Activated CD8-positive, alpha-beta memory T cell treated with anti-CD3 and anti-CD28 coated beads, Interleukin-2, amount 50 U/mL, for 1 hour (primary cell): ENCODE results near the gene QSOX1.
"Not testable (repeated sequence)": the region's sequence is repeated elsewhere in the genome, so short reads cannot be mapped to it uniquely, and the experiment has no call there.

ENCODE experiments used
- DNase-seq: peaks from one replicate; pipeline ENCODE4 v3.0.0-alpha.2; 2020; ENCODE audit errors: extremely low read depth

Gene QSOX1

DNA sequence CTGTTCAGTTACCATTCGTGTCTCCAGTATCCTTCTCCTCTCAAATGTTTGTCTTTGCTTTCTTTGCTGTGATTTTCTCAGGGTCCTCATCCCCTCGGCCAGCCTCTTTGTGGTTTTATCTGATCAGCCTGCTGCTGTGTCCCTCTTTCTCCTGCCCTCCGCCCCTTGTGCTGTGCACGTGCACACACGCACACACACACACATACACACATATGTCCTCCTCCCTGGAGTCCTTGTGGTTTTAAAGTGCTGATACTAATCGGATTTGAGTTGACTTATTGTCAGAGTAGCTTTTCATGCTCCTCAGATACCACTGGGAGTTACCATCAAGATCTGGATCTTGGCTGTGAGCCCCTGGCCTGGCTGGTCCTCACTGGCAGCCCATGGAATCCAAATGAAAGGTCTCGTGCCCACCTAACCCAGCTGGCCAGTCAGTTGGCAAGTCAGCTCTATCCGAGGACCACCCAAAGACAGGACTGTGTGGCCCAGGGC, 34.1 kb downstream of the QSOX1 start:
- no peak for DNase-seq

DNA sequence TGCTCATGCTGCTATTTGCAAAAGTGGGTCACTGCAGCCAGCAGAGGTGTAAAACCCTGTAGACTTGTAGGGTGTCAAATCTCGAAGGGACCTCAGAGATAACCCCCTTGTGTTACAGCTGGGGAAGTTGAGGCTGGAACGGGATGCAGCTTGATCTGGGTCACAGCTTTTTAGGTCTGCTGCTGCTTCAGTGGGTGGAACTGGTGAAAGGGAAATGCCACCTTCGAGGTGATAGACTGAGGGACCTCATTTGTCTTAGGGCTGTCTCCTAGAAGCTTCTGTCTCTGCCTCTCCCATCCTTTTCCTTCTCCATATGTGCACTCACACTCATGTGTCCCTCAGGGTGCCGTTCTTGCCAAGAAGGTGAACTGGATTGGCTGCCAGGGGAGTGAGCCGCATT, 35.4 kb downstream of the QSOX1 start:
- DNase-seq: no peak

DNA sequence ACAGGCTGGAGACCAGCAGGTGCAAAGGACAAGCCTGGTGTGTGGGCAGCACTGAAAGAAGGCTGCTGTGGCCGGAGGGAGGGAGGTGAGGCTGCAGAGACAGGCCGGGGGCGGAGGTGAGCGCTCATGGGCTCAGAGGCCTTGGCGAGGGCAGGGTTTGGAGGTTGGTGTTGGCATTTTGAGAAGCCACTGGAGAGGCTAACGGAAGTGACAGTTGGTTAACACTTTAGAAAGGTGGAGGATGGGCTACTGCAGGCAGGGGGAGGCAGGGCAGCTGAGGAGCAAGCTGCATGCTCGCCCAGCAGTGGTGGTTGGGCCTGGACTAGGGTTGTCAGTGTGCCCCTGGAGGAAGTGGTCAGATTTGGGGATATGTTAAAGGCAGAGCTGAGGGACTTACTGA, 37.5 kb downstream of the QSOX1 start:
- no peak for DNase-seq

DNA sequence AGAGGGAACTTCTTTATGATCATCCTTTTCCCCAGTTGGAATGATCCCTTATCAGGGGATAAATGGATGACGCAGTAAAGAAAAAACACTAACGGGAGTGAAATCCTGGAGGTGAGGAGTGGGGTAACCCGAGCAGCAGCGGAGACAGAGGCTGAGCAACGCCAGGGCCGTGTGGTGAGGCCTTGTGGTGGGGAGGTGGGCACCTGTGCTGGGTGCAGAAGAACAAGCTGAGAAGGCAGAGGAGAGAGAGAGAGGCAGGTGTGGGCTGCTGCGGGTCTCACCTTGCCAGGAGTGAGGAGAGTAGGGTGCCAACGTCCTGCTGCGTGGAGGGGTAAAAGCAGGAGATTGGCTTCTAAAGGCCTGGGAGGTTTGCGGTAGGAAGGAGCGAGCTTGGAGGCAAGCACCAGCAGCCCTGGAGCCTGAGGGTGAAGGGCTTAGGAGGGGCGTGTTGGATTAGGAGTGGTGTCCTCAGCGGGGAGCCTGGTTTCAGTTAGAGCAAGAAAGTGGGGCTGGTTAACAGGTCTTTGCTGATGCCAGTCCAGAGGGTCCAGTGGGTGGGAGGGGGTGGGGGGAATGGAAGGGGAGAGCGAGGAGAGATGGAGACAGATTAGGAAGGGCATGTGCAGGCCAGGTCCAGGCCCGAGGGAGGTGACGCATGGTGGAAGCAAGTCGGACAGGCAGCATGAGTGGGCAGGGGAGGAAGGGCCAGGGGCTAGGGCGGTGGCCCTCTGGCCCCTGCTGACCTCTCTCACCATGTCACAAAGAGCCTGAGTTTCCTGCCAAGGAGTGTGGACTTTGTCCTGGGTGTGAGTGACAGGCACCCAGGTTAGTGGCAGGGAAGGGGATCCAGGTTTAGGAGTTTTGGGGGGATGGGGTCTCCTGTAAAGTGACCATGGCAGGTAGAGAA, 38.7 kb downstream of the QSOX1 start:
- no peak for DNase-seq

DNA sequence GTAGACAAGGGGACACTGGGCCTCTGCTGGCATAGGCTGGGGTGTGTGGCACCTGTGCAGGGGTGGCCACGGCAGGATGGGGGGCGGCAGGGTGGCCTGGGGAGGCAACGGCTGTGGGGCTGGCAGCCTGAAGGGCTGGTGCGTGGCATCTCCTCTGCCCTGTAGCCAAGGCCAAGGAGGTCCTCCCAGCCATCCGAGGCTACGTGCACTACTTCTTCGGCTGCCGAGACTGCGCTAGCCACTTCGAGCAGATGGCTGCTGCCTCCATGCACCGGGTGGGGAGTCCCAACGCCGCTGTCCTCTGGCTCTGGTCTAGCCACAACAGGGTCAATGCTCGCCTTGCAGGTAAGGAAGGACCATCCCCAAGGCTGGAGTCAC, 39.4 kb downstream of the QSOX1 start:
- DNase-seq: no peak

DNA sequence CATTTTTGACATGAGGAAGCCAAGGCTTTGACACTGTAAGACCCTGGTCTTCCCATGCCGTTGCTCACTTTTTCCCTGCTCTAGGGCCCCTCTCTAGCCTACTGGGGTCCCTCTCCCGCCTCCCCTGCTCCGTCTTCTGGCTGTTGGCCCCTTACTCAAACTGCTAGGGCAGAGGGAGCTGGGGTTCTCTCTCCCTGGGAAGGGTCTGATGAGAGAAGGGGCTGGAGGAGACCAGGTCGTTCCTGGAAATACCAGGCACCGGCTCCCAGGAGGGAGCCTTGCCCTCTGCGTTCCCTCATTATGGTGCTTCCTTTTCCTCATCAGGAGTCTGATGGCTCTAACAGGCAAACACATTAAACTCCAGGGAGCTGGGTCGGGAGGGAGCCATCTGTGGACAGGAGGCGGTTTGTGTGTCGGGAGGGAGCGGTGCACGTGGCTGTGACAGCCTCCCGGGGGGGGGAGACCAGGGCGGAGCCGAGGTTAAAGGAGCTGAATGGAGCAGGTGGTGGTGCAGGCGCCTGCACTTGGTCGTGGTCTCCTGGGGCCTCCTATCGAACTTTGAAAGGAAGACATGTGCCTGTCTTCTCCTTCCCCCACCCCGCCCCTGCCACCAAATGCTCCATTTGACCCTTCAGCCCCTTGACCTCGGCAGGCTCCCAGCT, 40.0 kb downstream of the QSOX1 start:
- no peak for DNase-seq

DNA sequence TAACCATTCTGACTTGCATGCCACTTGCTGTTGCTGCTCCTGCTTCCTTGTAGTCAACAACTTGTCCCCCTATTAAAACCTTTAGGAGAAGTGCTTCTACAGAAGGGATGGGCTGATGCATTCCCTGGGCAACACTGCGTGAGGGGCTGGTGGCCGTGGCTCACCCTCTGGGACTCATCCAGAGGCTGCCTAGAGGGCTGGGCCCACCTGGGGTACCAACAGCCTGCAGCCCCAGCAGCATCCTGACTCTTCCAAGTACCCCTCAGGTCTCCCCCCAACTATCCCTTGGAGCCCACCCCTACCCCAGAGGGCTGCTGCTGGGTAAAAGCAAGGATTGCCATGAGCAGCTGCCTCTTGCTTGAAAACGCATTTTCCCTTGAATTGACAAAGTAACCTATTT, 40.7 kb downstream of the QSOX1 start:
- no peak for DNase-seq

DNA sequence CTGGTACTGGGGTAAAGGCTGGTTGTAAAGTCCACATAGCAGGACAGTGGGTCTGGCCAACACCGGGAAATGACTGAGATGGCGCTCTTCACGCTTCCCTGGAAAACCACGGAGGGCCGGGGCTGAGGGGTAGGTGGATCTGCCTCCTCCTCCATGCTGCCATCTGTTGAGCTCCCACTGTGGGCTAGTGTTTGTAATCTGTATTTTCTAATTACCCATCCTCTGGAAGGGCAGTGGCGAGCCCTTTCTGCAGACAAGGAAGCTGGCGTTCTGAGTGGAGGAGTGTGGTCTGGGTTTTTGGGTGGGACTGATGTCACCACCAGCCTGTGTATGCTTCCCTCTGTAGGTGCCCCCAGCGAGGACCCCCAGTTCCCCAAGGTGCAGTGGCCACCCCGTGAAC, 41.2 kb downstream of the QSOX1 start:
- DNase-seq: no peak

DNA sequence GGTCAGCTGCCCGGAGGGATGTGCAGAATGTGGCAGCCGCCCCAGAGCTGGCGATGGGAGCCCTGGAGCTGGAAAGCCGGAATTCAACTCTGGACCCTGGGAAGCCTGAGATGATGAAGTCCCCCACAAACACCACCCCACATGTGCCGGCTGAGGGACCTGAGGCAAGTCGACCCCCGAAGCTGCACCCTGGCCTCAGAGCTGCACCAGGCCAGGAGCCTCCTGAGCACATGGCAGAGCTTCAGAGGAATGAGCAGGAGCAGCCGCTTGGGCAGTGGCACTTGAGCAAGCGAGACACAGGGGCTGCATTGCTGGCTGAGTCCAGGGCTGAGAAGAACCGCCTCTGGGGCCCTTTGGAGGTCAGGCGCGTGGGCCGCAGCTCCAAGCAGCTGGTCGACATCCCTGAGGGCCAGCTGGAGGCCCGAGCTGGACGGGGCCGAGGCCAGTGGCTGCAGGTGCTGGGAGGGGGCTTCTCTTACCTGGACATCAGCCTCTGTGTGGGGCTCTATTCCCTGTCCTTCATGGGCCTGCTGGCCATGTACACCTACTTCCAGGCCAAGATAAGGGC, 41.9 kb downstream of the QSOX1 start:
- no peak for DNase-seq

DNA sequence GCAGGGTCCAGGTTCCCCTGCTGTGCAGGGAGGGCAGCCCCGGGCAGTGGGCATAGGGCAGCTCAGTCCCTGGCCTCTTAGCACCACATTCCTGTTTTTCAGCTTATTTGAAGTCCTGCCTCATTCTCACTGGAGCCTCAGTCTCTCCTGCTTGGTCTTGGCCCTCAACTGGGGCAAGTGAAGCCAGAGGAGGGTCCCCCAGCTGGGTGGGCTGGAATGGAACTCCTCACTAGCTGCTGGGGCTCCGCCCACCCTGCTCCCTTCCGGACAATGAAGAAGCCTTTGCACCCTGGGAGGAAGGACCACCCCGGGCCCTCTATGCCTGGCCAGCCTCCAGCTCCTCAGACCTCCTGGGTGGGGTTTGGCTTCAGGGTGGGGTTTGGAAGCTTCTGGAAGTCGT, 42.6 kb downstream of the QSOX1 start:
- DNase-seq: no peak

DNA sequence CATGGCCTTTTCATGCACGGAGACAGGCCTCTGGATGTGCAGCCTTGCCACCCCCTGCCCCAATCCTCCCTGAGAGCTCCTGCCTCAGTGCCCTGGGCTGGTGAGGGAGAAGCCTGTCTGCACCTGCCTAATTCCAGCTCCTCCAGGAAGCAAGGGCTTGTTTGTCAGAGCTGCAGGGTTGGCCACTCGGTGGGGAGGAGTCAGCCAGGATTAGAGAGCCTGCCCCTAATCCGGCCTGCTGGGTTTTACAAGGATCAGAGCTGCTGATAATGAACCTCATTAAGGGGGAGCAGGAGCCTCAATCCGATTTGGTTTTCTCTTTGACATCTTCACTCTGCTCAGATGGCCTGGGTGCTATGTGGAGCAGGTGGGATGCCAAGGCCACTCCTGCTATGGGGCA, 43.5 kb downstream of the QSOX1 start:
- DNase-seq: no peak

DNA sequence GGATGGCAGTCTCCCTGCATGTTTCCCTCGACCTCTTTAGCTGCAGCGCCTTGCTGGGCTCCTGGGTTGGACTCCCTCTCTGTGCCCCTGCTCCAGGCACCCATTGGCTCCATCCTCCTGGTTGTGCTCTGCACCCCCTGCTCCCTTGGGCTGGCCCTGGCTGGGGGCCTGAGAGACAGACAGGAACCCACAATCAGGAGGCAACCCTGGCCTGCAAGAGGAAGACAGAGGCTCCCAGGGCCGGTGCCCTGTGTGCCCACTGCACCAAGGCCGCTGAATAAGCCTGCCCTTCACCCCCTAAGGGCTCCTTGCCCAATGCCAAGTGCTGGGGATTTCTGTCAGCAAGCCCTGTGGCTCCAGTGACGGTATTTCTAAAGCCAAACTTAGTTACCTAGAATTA, 43.9 kb downstream of the QSOX1 start:
- no peak for DNase-seq

DNA sequence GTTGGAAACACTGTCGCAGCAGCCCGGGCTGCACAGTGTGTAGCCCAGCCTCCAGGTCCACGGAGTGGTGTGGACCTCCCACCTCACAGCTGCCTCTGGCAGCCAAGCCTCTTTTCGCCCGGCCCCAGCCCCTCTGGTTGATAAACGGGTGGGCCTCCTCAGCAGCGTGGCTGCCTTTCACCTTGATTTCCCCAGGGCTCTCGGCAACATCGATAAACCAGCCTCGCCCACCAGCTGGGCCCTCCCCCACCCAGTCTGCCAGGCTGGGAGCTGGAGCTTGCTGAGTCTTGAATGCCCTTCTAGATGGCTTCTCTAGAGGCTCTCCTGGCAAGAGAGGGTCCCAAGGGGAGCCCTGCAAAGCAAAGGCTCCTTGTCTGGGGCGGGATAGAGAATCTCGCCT, 44.3 kb downstream of the QSOX1 start:
- DNase-seq: no peak

DNA sequence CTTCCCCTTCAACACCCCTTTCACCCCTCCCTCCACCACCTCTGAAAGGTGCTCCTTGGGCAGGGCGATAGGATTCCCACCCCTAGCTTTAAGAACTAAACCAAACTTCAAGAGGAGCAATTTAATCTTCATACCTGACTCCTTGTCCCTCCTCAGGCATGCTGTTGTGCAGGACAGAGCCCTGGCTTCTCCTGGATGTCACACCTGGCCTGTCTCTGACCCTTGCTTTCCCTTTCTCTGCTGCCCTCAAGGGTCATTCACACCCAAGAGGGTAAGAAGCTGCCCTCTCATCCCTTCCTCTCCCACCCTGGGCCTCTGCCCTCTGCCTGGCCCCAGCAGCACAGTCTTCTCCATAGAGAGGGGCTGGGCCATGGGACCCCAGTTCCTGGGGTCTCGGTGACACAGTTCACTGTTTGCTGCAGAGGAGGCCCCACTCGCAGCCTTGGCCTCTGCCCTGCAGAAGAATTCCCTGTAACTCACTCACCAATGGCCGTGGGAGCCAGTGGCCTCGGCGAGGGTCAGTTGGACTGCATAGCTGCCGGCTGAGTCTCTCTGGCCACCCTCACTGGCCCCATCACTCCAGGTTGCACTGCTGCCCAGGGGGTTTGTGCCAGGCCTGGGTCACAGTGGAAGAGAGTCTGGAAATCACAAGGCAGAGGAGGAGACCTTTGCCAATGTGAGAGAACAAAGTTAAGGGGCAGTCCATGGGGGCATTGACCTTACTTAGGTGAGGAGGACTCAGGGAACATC, 47.0 kb downstream of the QSOX1 start:
- DNase-seq: no peak

DNA sequence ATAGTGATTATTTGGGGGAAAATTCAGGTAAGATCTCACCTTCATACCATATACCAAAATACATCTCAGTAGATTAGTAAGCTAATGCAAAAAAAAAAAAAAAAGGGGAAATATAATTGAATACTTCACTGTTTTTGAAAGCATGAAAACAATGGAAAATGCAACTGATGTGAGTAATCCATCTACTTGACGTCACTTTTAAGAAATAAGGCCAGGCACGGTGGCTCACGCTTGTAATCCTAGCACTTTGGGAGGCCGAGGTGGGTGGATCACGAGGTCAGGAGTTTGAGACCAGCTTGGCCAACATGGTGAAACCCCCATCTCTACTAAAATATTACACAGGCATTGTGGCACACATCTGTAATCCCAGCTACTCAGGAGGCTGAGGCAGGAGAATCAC, 47.9 kb downstream of the QSOX1 start:
- not testable (repeated sequence) for DNase-seq

DNA sequence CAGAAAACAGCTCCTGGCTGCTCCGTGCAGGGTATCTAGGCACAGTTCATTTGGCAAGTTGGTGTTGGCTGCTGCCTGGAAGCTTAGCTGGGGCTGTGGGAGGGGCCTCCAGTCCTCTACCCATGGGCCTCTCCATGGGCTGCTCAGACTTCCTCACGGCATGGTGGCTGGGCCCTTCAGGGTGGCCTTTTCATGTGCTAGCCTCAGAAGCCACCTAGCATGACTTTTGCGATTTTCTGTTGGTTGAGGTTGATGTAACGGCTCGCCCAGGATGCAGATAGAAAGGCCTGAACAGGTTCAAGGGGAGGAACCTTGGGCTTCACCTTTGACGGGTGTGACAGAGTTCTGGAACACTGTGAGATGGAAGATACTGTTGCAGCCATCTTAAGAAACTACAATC, 49.6 kb downstream of the QSOX1 start:
- DNase-seq: no peak

DNA sequence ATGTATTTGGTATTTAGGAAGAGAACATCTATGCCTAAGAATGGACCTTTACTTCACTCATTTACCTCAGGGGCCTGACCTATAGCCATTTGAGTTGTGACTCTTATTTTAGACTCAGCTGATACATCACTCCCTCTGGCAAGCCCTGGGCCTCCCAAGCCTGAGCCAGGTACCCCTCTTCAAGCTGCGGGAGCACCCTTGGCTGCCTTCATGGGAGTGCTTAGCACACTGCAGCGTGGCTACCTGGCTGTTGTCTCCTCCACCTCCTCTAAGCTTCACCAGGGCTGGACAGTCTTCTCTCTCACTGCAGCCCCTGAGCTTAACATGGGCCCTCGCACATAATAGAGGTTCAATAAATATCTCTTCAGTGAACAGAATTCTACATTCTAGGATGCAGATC, 51.9 kb downstream of the QSOX1 start:
- DNase-seq: no peak

DNA sequence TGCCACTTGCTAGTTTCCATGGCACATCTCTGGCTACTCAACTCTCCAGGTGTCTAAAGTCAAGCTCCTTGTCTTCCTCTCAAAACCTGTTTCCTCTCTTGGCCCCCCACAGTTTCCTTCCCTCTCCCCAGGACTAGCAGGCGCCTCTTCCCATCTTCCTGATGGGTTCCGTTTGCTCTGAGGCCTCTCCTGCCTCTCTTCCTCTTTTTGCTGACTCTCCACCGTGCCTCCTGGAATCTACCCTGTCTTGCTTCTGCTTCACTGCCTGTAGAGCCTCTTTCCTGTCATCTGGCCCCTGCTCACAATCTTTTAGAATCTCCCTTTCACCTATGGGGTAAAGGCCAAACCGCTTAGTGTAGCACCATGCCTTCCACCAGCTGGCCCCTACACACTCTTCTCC, 53.6 kb downstream of the QSOX1 start:
- DNase-seq: no peak

DNA sequence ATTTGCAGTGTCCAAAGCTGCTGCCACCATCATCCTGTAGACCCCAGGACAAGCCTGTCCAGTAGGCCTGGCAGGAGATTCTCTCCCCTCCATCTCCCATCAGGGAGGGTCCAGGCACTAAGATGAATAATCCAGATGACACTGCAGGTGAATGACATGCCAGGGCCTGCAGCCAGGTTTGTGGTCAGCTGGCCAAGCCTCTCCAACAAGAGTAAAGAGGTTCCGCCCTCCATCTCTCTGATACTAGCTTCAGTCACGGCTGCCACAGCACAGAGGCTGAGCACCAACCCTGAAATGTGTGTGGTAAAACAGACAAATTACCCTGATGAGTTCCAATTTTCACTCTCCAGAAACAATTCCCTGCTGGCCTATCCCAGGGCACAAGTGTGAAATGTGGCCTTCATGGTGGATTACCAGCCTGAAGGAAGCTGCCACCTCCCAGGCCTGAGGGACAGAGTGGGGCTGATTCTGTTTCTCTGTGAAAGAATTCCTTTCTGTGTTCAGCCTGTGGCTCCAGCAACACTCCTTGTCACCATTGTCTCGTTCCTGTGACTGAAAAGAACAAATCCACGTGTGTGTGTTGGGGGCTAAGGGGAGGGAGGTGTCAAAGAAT, 55.4 kb downstream of the QSOX1 start:
- no peak for DNase-seq

DNA sequence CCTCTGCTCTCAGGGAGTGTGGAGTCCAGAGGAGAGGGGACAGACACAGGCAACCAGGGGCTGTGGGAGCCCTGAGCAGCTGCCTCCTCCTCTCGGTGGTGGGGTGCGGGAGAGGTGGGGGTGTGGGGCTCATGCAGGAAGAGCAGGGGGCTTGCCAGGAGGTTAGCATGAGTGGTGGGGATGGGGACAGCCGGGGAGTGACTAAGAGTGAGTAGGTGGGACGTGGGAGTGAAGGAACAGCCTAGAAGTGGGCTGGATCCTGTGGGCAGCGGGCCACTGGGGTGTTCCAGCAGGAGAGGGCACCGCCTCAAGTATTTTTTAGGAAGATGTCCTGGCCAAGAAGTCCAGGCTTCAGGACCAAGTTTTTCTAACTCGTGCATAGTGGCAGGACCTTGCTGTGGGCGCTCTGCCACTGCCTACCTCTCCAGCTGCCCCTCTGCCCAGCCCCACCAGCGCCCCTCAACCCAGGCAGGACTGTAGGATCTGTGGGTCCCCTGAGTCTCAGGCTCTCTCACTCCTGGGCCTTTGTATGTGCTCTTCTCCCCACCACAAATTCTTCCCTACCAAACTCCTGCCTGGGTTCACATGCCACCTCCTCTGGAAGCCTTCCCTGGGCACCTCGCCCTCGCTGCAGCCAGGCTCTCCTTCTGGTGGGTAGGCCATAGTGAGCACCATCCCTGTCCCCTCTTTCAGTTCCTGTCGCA, 56.6 kb downstream of the QSOX1 start:
- no peak for DNase-seq

DNA sequence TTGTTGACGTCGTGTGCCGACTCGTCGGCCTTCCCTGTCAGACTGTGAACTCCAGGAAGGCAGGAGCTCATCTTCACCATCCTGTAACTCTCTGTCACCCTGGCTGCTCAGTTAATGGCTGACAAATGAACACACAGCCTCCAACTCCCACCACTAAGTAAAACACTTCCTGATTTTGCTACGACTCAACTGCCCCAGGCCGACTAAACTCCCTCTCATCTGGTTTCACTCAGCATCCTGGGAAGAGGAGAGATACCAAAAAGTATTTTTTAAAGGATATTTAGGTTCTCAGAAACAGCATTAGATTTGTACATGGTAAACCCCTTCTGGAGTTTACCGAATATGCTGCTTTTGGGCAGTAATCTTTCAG, 57.2 kb downstream of the QSOX1 start:
- DNase-seq: no peak
